Measurements from ENCODE around the gene GPRASP2. TPM values are rescaled to one million over a fixed set of nuclear protein-coding genes. Genes with fewer than 3 reads are reported as not detected.

Gene GPRASP2
- total RNA-seq, 2 donors from 2014 or later, result 0.78 to 0.82 TPM

DNA sequence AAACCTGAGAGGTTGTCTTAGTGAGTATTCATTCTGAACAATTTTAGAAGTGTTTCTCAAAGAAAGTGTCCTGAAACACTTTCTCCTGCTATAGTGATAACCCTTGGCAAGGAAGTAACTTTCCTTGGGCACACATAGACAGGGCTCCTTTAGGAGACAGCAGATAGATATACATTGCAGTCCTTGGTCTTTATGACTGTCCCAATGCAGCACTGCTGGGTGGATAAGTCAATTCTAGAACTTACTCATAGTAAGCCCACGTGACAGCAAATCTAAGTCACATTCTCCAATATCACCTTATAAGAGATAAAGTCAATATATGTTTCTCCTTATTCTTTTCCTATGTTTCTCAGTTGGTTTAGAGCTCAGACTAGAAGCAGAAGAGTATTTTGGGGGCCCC is 55.0 kb downstream of the GPRASP2 start:
- no peaks in the 10 kb centered on the region for H3K36me3 Mint-ChIP-seq (ENCODE audit: low read depth)

More for the DNA sequence above, 55.0 kb downstream of the GPRASP2 start:
- no peaks in the 10 kb centered on the region for H3K9me3 ChIP-seq (ENCODE audit: control insufficient read depth, low read length, poor library complexity, severe bottlenecking)
- Mint-ChIP-seq H3K4me1 (peaks cover 8% of the 10 kb centered on the region), H3K4me3 (peak overlapping the region; percentile 1), H3K27ac (peak overlapping the region; percentile 53), H3K27me3 (no peaks in the 10 kb centered on the region)
- DNase-seq (no peak), ATAC-seq (no peak)

Other genes with a start within 250 kb of the GPRASP2 start
- gene TCP11X2, start 240.6 kb upstream of the GPRASP2 start, total RNA-seq, result under 1 TPM in 1 of 2 donors, not detected in 1; 0.40 TPM
- not detected for gene TMSB15A, start 195.7 kb upstream of the GPRASP2 start, total RNA-seq
- gene ARMCX5, start 112.9 kb upstream of the GPRASP2 start, total RNA-seq, result 10 to 100 TPM in 1 of 2 donors, 1 to 10 TPM in 1; 9.3 to 12.6 TPM
- gene GPRASP1, start 61.0 kb upstream of the GPRASP2 start, total RNA-seq, result 10 to 100 TPM; 26.8 to 38.9 TPM
- gene GPRASP3, start 8.3 kb downstream of the GPRASP2 start, total RNA-seq, result 1 to 10 TPM; 1.9 to 3.4 TPM
- under 1 TPM in 1 of 2 donors, not detected in 1; 0.27 TPM for gene RAB40AL, start 224.8 kb downstream of the GPRASP2 start, total RNA-seq

Data from T-helper 17 cell (primary cell).